ENCODE data around the gene MARCHF11.

Gene MARCHF11

DNA sequence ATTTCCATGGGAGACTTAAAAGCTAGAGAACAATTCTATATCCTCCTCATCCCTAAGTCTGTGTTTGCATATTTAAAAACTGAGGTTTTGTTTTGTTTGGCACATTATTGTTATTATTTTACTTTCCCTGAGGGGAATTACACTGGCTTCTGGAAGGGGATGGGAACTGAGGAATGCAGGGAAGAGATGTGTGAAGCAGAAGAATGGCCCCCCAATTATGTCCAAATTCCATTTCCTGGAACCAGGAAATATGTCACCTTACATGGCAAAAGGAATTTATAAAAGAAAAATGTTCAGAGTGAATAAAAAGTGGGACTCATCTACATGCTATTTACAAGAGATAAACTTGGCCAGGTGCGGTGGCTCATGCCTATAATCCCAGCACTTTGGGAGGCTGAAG lies 129.8 kb downstream of the MARCHF11 start:
- no peak overlapping the region for H3K27ac Mint-ChIP-seq
- no peaks in the 10 kb centered on the region for H3K4me1 Mint-ChIP-seq (ENCODE audit: low read depth)
- no peaks in the 10 kb centered on the region for H3K9me3 Mint-ChIP-seq
- H3K27me3 Mint-ChIP-seq, result no peaks in the 10 kb centered on the region
- no peak overlapping the region for H3K4me3 Mint-ChIP-seq
- no peaks in the 10 kb centered on the region for H3K36me3 Mint-ChIP-seq (ENCODE audit: low read depth)

DNA sequence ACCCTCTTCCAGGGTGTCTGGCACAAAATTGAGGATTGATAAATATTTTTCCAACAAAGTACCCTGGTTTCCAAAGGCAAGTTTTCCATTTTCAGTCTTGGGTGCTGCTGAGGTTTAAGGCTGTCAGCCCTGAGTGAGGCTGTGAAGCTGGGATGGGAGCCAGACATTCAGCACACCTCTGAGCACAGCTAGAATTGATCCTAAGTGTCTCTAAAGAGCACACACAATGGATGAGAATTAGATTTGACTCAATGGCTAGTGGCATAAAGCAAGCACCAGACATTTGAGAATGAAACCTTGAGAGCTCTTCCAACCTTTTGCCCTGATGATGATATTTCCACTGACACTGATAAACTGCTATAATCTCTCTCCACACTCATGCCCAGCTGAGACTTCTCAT lies 131.5 kb downstream of the MARCHF11 start:
- Mint-ChIP-seq H3K27ac (no peak overlapping the region), H3K4me3 (no peak overlapping the region), H3K36me3 (ENCODE audit: low read depth) (no peaks in the 10 kb centered on the region), H3K9me3 (no peaks in the 10 kb centered on the region), H3K27me3 (no peaks in the 10 kb centered on the region), H3K4me1 (ENCODE audit: low read depth) (no peaks in the 10 kb centered on the region)

DNA sequence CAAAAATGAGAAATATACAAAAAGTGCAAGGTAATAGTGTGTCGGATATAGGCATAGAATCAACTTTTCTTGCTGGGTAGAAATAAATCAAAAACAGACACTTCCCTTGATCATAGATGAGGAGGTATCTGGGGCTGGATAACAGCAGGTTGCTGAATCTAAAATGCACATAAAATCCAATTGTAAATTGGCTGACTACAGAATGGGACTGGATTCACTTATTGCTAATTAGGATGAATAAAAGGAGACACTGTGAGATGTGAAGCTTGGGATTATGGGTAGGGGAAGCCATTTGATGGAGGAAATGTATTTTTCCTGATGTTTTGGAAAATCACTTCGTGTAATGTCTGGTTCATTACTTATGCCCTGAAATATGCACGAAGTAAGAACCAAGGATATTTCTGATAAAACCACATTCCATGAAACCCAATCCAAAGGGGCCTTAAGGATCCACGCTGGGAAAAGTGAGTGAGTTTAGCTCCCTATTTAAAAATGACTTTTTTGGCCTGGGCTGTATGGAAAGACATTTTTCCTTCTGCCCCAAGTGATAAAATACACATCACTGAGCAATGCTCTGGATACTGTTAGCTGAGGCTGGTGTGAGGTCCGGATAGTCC lies 136.1 kb downstream of the MARCHF11 start:
- Mint-ChIP-seq H3K9me3 (no peaks in the 10 kb centered on the region), H3K27ac (no peak overlapping the region), H3K4me3 (no peak overlapping the region), H3K36me3 (ENCODE audit: low read depth) (no peaks in the 10 kb centered on the region), H3K27me3 (no peaks in the 10 kb centered on the region), H3K4me1 (ENCODE audit: low read depth) (no peaks in the 10 kb centered on the region)

DNA sequence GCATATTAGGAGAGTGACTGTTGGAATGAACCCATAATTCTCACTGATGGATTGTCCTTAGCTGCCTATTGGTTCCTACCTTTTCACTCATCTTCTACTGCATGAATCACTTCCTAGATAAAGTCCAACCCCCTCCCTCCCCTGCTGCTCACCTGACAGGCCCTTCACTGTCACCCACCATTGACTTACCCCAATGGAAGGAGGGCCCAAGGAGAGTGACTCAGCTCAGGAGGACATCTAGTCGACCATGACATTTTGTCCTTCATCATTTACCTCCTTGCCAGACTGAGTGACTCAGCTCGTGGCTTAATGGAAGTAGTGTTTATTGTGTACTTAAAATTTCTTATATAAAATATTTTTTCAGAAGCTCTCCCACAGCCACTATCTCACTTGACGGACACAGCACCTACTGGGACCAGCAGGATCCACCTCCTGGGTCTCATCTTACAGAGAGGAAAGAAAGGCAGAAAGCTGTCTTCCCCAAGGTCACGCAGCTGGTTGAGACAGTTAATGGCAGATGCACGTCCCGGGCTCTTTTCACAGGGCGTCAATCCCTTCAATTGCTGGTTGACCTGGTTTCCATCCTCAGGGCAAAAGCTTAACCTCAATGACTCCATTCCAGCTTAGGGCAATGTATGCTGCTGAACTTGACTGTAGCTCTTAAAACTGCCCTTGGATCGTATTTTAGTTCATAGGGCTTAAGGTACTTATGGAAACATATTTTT lies 142.3 kb downstream of the MARCHF11 start:
- no peaks in the 10 kb centered on the region for H3K36me3 Mint-ChIP-seq (ENCODE audit: low read depth)
- no peaks in the 10 kb centered on the region for H3K4me1 Mint-ChIP-seq (ENCODE audit: low read depth)
- no peaks in the 10 kb centered on the region for H3K9me3 Mint-ChIP-seq
- no peak overlapping the region for H3K27ac Mint-ChIP-seq
- no peak overlapping the region for H3K4me3 Mint-ChIP-seq
- no peaks in the 10 kb centered on the region for H3K27me3 Mint-ChIP-seq

DNA sequence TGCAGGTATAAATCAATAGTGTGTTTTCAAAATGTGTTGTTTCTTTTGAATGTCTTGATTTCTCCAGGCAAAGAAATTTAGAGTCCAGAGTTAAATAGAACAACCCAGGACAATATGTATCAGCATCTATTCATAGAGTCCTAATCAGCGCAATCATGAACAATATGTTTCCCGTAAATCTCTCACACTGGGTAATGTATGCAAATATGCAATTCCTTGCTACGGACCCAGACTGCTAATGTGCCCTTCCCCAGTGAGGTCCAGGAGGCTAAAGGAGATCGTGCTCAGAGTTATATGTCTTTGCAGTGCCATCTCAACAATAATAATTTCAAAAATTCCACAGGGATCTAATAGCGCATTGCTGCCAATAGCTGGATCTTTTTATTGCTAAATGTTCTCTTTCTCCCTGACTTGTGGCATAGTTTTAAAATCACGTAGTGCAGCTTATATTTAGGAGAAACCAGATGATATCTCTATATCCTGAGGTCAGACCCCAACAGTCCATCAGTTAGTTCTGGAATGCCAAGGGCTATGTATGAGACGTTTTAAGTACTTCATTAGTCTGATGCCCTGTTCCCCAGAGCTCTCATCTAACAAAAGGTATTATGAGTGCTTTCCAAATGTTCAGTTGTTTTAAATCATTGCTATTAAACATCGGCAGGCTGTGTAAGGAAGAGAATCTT lies 145.1 kb downstream of the MARCHF11 start:
- no peaks in the 10 kb centered on the region for H3K4me1 Mint-ChIP-seq (ENCODE audit: low read depth)
- H3K4me3 Mint-ChIP-seq, result no peak overlapping the region
- H3K36me3 Mint-ChIP-seq (ENCODE audit: low read depth), result no peaks in the 10 kb centered on the region
- no peaks in the 10 kb centered on the region for H3K27me3 Mint-ChIP-seq
- peaks cover 4% of the 10 kb centered on the region for H3K9me3 Mint-ChIP-seq
- no peak overlapping the region for H3K27ac Mint-ChIP-seq

DNA sequence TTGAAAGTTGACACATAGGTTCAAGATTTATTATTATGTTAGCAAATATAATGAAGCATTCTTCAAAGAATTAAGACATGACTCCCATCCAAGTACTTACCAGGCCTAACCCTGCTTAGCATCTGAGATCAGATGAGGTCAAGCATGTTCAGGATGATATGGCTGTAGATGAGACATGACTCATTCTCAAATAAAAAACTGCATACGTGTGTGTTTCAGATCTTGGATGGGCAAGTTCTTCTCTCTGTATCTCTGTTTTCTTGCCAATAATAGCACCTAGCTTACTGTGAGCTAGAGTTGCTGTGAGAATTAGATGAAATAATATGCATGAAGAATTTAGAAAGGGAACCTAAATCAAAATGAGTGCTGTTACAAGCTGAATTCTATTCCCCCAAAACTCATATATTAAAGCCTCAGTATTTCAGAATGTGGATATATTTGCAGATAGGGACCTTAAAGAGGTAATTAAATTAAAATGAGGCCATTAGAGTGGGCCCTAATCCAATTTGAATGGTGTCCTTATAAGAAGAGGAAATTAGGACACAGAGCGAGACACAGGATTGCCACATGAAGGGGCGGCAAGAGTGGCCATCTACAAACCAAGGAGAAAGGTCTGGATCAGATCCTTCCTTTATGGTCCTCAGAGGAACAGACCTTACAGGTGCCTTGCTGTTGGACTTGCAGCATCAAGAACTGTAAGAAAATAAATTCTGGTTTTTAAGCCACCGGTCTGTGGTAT lies 146.2 kb downstream of the MARCHF11 start:
- peaks cover 4% of the 10 kb centered on the region for H3K9me3 Mint-ChIP-seq
- H3K4me3 Mint-ChIP-seq, result no peak overlapping the region
- no peak overlapping the region for H3K27ac Mint-ChIP-seq
- no peaks in the 10 kb centered on the region for H3K27me3 Mint-ChIP-seq
- H3K36me3 Mint-ChIP-seq (ENCODE audit: low read depth), result no peaks in the 10 kb centered on the region
- H3K4me1 Mint-ChIP-seq (ENCODE audit: low read depth), result no peaks in the 10 kb centered on the region

DNA sequence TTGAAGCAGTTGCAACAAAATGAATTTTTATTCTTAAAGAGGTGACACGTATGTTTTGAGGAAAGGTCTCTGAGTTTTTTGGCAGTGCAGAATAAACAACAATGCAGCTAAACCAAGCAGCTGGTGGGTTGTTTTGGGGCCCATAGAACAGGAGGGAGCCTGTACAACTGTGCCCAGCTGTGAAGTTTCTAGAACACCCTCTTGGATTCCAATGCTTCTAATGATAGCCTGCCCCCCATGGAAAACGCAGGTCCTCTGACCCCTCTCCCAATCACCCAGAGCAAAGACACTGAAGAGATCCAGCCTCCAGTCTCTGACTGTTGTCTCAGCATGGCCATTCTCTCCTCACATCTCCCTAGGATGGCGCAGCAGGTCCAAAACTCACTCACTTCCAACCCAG lies 150.9 kb downstream of the MARCHF11 start:
- Mint-ChIP-seq H3K9me3 (peaks cover 4% of the 10 kb centered on the region), H3K4me1 (ENCODE audit: low read depth) (no peaks in the 10 kb centered on the region), H3K27ac (no peak overlapping the region)

DNA sequence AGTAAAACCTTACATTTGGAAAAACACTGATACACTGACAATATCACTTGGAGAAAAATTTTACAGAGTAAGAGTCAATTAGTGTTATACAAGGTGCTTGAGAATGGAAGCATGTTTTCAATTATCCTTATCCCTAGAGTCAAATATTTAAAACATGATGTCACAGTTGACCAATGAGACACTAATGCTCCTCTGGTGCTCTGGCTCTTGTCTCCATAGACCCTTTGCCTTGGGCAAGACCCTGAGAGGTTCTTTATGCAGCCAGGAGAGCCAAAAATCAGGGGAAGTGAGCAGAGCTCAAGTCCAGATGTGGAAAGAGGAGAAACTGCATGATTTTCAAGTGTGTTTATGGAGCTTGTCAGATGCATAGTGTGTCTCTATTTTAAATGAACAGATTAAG lies 153.9 kb downstream of the MARCHF11 start:
- Mint-ChIP-seq H3K4me1 (ENCODE audit: low read depth) (no peaks in the 10 kb centered on the region), H3K27me3 (no peaks in the 10 kb centered on the region), H3K4me3 (no peak overlapping the region), H3K36me3 (ENCODE audit: low read depth) (no peaks in the 10 kb centered on the region), H3K27ac (no peak overlapping the region), H3K9me3 (no peaks in the 10 kb centered on the region)

More for the DNA sequence above, 150.9 kb downstream of the MARCHF11 start:
- Mint-ChIP-seq H3K27me3 (no peaks in the 10 kb centered on the region), H3K4me3 (no peak overlapping the region), H3K36me3 (ENCODE audit: low read depth) (no peaks in the 10 kb centered on the region)

DNA sequence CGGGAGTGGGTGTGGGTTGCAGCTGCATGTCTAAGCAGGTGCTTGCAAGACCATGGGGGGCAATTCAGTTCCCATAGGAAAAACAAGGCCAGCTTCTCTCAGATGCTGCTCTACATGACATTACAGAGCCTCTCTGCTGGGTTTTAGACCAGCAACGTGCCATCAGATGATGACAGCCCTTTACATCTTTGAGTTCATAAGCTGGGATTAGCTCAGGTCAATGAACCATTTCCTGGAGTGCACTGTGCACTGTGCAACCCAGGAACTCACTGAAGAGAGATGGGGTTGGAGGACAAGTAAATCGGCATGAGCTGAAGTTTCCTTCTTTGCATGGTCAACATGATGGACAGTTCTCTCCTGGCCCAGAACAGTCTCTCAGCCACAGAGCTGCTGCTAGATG lies 160.6 kb downstream of the MARCHF11 start:
- Mint-ChIP-seq H3K27ac (no peak overlapping the region), H3K4me3 (no peak overlapping the region), H3K36me3 (ENCODE audit: low read depth) (no peaks in the 10 kb centered on the region), H3K27me3 (no peaks in the 10 kb centered on the region), H3K9me3 (peaks cover 8% of the 10 kb centered on the region), H3K4me1 (ENCODE audit: low read depth) (no peaks in the 10 kb centered on the region)

DNA sequence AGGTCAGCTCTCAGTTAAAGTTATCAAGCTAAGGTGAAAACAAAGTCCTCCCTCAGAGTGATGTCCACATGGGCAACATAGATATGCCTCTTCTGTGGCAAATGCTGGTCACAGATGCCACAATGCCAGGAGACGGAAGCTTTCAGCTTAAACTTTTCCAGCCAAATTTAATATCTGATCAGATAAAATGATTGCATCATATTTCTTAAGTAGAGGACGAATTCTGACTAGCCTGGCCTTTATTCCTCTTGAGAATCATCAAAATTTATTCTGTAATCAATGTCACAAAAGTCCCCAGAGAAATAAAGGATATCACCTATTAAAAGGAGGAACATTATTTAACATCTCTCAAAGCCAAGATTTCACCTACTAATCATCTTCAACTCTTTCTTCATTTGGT lies 161.9 kb downstream of the MARCHF11 start:
- Mint-ChIP-seq H3K27ac (no peak overlapping the region), H3K4me1 (ENCODE audit: low read depth) (no peaks in the 10 kb centered on the region), H3K36me3 (ENCODE audit: low read depth) (no peaks in the 10 kb centered on the region), H3K9me3 (peaks cover 12% of the 10 kb centered on the region), H3K4me3 (no peak overlapping the region), H3K27me3 (no peaks in the 10 kb centered on the region)
